Lung (tissue), 12 donors: ENCODE results near the gene UBXN1. TPM values are rescaled to one million over a fixed set of nuclear protein-coding genes. Genes with fewer than 3 reads are reported as not detected.
A peak's percentile ranks its signal among the peaks of the same experiment; 100 is the strongest.

Experiments used
- ATAC-seq: fragments of 200-7000 bp; cut with Tn5 transposase; one replicate; pipeline ENCODE4 v1.9.1; 2020; ENCODE audit warnings: moderate number of reproducible peaks; ENCODE audit not compliant: insufficient read depth, low FRiP score
- DNase-seq, 3 donors: peaks; one replicate each; pipeline ENCODE4 v3.0.0-alpha.2; 2013 to 2017
- H3K27ac ChIP-seq, 2 donors: one replicate each; pipeline ENCODE4 v1.5.1; 2013; ENCODE audit warnings: mild to moderate bottlenecking in 2 of 2, moderate library complexity in 2 of 2, control low read depth in 1 of 2, inconsistent platforms in 1 of 2, low read depth in 1 of 2, low read length in 1 of 2
- H3K27me3 ChIP-seq, 3 donors: one replicate each; pipeline ENCODE4 v1.5.1; 2013; ENCODE audit warnings: low read length in 2 of 3; ENCODE audit not compliant: control insufficient read depth in 3 of 3, insufficient read depth in 3 of 3
- H3K36me3 ChIP-seq, 4 donors: one replicate each; pipeline ENCODE4 v1.5.1; 2013; ENCODE audit warnings: low read length in 4 of 4, mild to moderate bottlenecking in 1 of 4, moderate library complexity in 1 of 4; ENCODE audit not compliant: control insufficient read depth in 4 of 4, insufficient read depth in 4 of 4
- H3K4me1 ChIP-seq, 5 donors: one replicate each; pipeline ENCODE4 v1.5.1; 2013; ENCODE audit warnings: low read length in 5 of 5, mild to moderate bottlenecking in 2 of 5, moderate library complexity in 1 of 5; ENCODE audit not compliant: control insufficient read depth in 5 of 5, insufficient read depth in 5 of 5
- H3K4me3 ChIP-seq: one replicate; pipeline ENCODE4 v1.5.1; 2013; ENCODE audit warnings: mild to moderate bottlenecking, control low read depth, moderate library complexity
- H3K9ac ChIP-seq, 2 donors: one replicate each; pipeline ENCODE4 v1.5.1; 2013; ENCODE audit warnings: low read length in 2 of 2, control low read depth in 1 of 2; ENCODE audit not compliant: insufficient read depth in 1 of 2
- H3K9me3 ChIP-seq, 4 donors: one replicate each; pipeline ENCODE4 v1.5.1; 2013; ENCODE audit warnings: low read length in 3 of 4, mild to moderate bottlenecking in 1 of 4, moderate library complexity in 1 of 4; ENCODE audit not compliant: control insufficient read depth in 4 of 4, insufficient read depth in 3 of 4
- WGBS, 2 donors: extraction: QIAGEN DNeasy Blood & Tissue Kit; methylation state at CpG; one replicate each; pipeline ENCODE4 v1.1.7; 2013; 5-methylcytosine and 5-hydroxymethylcytosine counted together
- polyA plus RNA-seq, 2 donors: library from polyadenylated mRNA; stranded (reverse); fragments of 200-250 nt; gene quantifications; one replicate each; pipeline ENCODE4 v1.2.1, GENCODE V29; 2013
- total RNA-seq, 2 donors: library from RNA; depleted of rRNA in 1 of 2; stranded (reverse); fragments of >200 nt in 1 of 2; gene quantifications; one replicate each; pipeline ENCODE4 v1.2.1, GENCODE V29; 2014 to 2021
- TF ChIP-seq, protein P1 (sequence below): IDR thresholded peaks from 2 replicates; pipeline ENCODE4 v1.5.1; 2012; ENCODE audit warnings: mild to moderate bottlenecking; ENCODE audit errors: control extremely low read depth, extremely low read depth
- donor health status: control.
- donor health status: control.
- donor health status: Bipolar disorder and iron deficiency.
- donor health status: healthy.
- donor health status: DM: yes; HTN: yes; CAD: no.

Gene UBXN1
- total and polyA plus RNA-seq, 4 donors, result 54.8 to 168 (median 114) TPM

DNA sequence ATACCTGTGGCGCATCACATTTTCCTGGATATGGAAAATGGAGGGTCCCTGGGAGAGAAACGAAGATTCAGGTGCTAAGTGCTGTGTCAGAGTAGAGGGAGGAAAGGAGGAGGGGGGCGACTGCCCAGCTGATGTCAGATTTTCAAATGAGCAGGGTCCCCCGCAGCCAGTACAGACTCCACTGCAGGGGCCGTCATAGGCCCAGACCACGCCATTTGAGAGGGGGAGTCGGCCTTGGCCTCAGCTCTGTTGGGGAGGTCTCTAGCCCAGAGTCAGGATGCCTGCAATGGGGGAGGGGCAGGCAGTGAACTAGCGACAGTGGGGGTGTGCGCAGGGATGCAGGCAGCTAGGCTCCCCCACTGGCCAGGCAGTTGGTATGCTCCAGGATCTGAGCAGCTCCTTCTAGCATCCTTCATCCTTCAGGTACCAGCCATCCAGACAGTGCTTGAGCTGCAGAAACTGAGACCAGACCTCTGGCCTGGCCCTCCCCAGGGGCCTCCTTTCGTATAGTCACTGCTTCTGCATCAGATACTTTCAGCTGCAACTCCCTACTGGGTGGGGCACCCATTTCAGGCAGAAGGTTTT is 28.5 kb upstream of the UBXN1 start, which contains the start of the genes BSCL2 and GNG3:
TSS of gene BSCL2 (minus strand) at position 148 of the 585 bp plus-strand sequence. CDS start 229 bp downstream, outside the sequence.
TSS of gene GNG3 (plus strand) at position 400 of the 585 bp plus-strand sequence. CDS start 620 bp downstream, outside the sequence.
- TF ChIP-seq, protein P1, sequence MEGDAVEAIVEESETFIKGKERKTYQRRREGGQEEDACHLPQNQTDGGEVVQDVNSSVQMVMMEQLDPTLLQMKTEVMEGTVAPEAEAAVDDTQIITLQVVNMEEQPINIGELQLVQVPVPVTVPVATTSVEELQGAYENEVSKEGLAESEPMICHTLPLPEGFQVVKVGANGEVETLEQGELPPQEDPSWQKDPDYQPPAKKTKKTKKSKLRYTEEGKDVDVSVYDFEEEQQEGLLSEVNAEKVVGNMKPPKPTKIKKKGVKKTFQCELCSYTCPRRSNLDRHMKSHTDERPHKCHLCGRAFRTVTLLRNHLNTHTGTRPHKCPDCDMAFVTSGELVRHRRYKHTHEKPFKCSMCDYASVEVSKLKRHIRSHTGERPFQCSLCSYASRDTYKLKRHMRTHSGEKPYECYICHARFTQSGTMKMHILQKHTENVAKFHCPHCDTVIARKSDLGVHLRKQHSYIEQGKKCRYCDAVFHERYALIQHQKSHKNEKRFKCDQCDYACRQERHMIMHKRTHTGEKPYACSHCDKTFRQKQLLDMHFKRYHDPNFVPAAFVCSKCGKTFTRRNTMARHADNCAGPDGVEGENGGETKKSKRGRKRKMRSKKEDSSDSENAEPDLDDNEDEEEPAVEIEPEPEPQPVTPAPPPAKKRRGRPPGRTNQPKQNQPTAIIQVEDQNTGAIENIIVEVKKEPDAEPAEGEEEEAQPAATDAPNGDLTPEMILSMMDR, result no peak
- Histone ChIP-seq H3K27me3 (no peaks in the 10 kb centered on the region), H3K9me3 (no peaks in the 10 kb centered on the region), H3K4me1 (peaks cover 0 to 47% (median 17%) of the 10 kb centered on the region in 5 donors), H3K27ac (peak within 1 kb of the TSS; percentile 73 to 99), H3K9ac (peak within 1 kb of the TSS in 1 of 2 donors; percentile 98), H3K4me3 (peak within 1 kb of the TSS; percentile 46), H3K36me3 (peaks cover 0 to 12% (median 6%) of the 10 kb centered on the region in 4 donors)
- 83 to 86% methylated on average over 10 of the region's 10 CpGs for WGBS, 2 donors
- peak; percentile 48 to 64 (median 50) for DNase-seq
- no peak for ATAC-seq

DNA sequence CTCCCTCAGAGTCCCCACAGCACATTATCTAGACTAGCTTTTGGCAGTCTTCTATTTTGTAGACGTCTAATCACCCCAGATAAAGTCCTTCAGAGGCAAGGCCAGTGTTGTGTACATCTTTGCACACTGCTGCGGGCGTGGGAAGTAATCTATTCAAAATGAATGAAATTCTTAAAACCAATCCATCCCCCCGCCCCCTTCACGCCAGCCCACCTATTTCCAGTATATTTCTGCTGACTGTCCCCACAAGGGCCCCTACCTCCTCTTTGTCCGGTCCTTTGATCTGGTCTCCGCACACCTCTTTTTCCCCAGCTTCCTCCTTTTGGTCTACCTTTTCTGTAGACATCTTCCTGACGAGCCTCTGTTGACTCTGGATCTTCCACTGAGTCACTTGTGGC is 28.0 kb upstream of the UBXN1 start:
- no peak for DNase-seq
- WGBS, 2 donors, result 85% methylated on average over 8 of the region's 8 CpGs
- Histone ChIP-seq H3K36me3 (peaks cover 0 to 9% (median 5%) of the 10 kb centered on the region in 4 donors), H3K9me3 (no peaks in the 10 kb centered on the region), H3K4me1 (peaks cover 0 to 47% (median 17%) of the 10 kb centered on the region in 5 donors), H3K27me3 (no peaks in the 10 kb centered on the region), H3K9ac (no peak overlapping the region), H3K4me3 (no peak overlapping the region), H3K27ac (peak overlapping the region; percentile 73 to 88)
- ATAC-seq, result no peak
- TF ChIP-seq, protein P1, result no peak

- peak; percentile 96 for DNase-seq
- peaks cover 0 to 11% (median 5%) of the 10 kb centered on the region in 4 donors for H3K36me3 ChIP-seq
- peak overlapping the region; percentile 58 to 59 for H3K9ac ChIP-seq
- H3K4me3 ChIP-seq, result peak overlapping the region; percentile 83
- no peaks in the 10 kb centered on the region for H3K9me3 ChIP-seq
- H3K27me3 ChIP-seq, result no peaks in the 10 kb centered on the region
- 5 to 6% methylated on average over 71 to 73 of the region's 73 CpGs for WGBS, 2 donors
- peak overlapping the region; percentile 76 to 93 for H3K27ac ChIP-seq
- ATAC-seq, result peak; percentile 92
- H3K4me1 ChIP-seq, result peaks cover 0 to 47% (median 17%) of the 10 kb centered on the region in 5 donors
- TF ChIP-seq, protein P1, result no peak
These were observed 27.3 kb upstream of the UBXN1 start for GRCh38 chr11:62705880-62706849.
